ENCODE measurements around the gene IFNA5. TPM values are rescaled to one million over a fixed set of nuclear protein-coding genes. Genes with fewer than 3 reads are reported as not detected.

The IFNA5 gene
- total RNA-seq, 4 donors from 2014 or later: not detected

- H3K27ac ChIP-seq: peak overlapping the region in 2 of 4 donors; percentile 42 to 56
- peaks cover 6 to 29% (median 7%) of the 10 kb centered on the region in 3 donors for H3K4me1 ChIP-seq
- no peak for TF ChIP-seq POLR2A (IDR thresholded peaks at IDR 0.05)
- no peak for TF ChIP-seq CTCF (IDR thresholded peaks at IDR 0.05)
- H3K36me3 ChIP-seq: no peaks in the 10 kb centered on the region
- WGBS, 2 donors: 40 to 67% methylated on average over 1 of the region's 1 CpG
- no peaks in the 10 kb centered on the region for H3K9me3 ChIP-seq
- intact Hi-C loops (cut with DNase I): no loop called here
- no peak for DNase-seq
- no peak overlapping the region for H3K4me3 ChIP-seq
- H3K27me3 ChIP-seq: no peaks in the 10 kb centered on the region
Observed at GRCh38 chr9:21294364-21294774, 10.7 kb downstream of the IFNA5 start.

- H3K4me1 ChIP-seq: peaks cover 1 to 17% (median 2%) of the 10 kb centered on the region in 3 donors
- no peak overlapping the region for H3K27ac ChIP-seq
- H3K36me3 ChIP-seq: no peaks in the 10 kb centered on the region
- H3K9me3 ChIP-seq: no peaks in the 10 kb centered on the region
- WGBS, 2 donors: 36 to 43% methylated on average over 2 of the region's 2 CpGs
- intact Hi-C loops (cut with DNase I): no loop called here
- no peak for DNase-seq
- TF ChIP-seq CTCF (IDR thresholded peaks at IDR 0.05): no peak
- TF ChIP-seq POLR2A (IDR thresholded peaks at IDR 0.05): no peak
- no peaks in the 10 kb centered on the region for H3K27me3 ChIP-seq
- H3K4me3 ChIP-seq: no peak overlapping the region
Observed at GRCh38 chr9:21289848-21290247, 15.3 kb downstream of the IFNA5 start.

GRCh38 chr9:21287280-21287679, 17.8 kb downstream of the IFNA5 start:
- intact Hi-C loops (cut with DNase I): no loop called here

GRCh38 chr9:21286659-21287058, 18.5 kb downstream of the IFNA5 start:
- Histone ChIP-seq H3K9me3 (no peaks in the 10 kb centered on the region), H3K4me3 (no peak overlapping the region), H3K4me1 (no peaks in the 10 kb centered on the region), H3K27ac (no peak overlapping the region), H3K27me3 (no peaks in the 10 kb centered on the region), H3K36me3 (no peaks in the 10 kb centered on the region)
- intact Hi-C loops (cut with DNase I): no loop called here
- TF ChIP-seq CTCF (IDR thresholded peaks at IDR 0.05) (no peak), POLR2A (IDR thresholded peaks at IDR 0.05) (no peak)
- 75% methylated on average over 5 of the region's 5 CpGs for WGBS, 2 donors
- no peak for DNase-seq

More at GRCh38 chr9:21287280-21287679, 17.8 kb downstream of the IFNA5 start:
- DNase-seq: no peak
- H3K4me3 ChIP-seq: no peak overlapping the region
- 79 to 87% methylated on average over 3 of the region's 3 CpGs for WGBS, 2 donors
- no peaks in the 10 kb centered on the region for H3K36me3 ChIP-seq
- no peaks in the 10 kb centered on the region for H3K27me3 ChIP-seq
- TF ChIP-seq CTCF (IDR thresholded peaks at IDR 0.05) (no peak), POLR2A (IDR thresholded peaks at IDR 0.05) (no peak)
- H3K4me1 ChIP-seq: no peaks in the 10 kb centered on the region
- no peak overlapping the region for H3K27ac ChIP-seq
- no peaks in the 10 kb centered on the region for H3K9me3 ChIP-seq

GRCh38 chr9:21286099-21286498, 19.0 kb downstream of the IFNA5 start:
- no peaks in the 10 kb centered on the region for H3K36me3 ChIP-seq
- no peaks in the 10 kb centered on the region for H3K27me3 ChIP-seq
- no peaks in the 10 kb centered on the region for H3K4me1 ChIP-seq
- WGBS, 2 donors: 77 to 88% methylated on average over 5 of the region's 5 CpGs
- no peak for DNase-seq
- no peak for TF ChIP-seq CTCF (IDR thresholded peaks at IDR 0.05)
- H3K27ac ChIP-seq: no peak overlapping the region
- no peaks in the 10 kb centered on the region for H3K9me3 ChIP-seq
- intact Hi-C loops (cut with DNase I): no loop called here
- no peak overlapping the region for H3K4me3 ChIP-seq

Measured in esophagus squamous epithelium (tissue), 5 donors.